Activated gamma-delta T cell (primary cell): ENCODE measurements around the gene SKA3.
"Not testable (repeated sequence)": the region's sequence is repeated elsewhere in the genome, so short reads cannot be mapped to it uniquely, and the experiment has no call there.

Experiments
- DNase-seq: peaks from one replicate; lab custom pipeline; 2025; lab: John Stamatoyannopoulos, UW

SKA3 gene

DNA sequence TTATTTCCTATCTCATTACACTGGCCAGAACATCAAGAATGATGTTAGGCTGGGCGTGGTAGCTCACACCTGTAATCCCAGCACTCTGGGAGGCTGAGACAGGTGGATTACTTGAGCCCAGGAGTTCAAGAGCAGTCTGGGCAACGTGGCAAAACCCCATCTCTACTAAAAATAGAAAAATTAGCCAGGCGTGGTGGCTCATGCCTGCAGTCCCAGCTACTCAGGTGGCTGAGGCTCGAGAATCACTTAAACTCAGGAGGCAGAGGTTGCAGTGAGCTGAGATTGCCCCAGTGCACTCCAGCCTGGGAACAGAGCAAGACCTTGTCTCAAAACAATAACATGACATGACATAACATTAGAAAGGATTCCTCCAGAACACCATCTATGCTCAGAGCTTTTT lies 10.7 kb downstream of the SKA3 start:
- DNase-seq: not testable (repeated sequence)

DNA sequence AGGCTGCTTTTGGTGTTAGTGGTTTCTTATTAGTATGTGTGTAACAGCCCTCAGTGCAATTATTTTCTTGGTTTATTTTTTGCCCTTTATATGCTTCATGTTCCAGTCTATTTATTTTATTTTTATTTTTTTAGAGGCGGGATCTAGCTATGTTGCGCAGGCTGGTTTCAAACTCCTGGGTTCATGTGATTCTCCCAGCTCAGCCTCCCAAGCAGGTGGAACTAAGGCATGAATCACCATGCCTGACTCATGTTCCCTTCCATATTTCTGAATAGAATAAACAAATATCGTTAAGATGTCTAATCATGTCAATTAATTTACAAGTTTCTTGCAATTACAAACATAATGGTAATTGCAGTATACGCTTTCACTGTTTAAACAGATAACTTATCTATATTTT lies 11.7 kb downstream of the SKA3 start:
- DNase-seq: no peak

DNA sequence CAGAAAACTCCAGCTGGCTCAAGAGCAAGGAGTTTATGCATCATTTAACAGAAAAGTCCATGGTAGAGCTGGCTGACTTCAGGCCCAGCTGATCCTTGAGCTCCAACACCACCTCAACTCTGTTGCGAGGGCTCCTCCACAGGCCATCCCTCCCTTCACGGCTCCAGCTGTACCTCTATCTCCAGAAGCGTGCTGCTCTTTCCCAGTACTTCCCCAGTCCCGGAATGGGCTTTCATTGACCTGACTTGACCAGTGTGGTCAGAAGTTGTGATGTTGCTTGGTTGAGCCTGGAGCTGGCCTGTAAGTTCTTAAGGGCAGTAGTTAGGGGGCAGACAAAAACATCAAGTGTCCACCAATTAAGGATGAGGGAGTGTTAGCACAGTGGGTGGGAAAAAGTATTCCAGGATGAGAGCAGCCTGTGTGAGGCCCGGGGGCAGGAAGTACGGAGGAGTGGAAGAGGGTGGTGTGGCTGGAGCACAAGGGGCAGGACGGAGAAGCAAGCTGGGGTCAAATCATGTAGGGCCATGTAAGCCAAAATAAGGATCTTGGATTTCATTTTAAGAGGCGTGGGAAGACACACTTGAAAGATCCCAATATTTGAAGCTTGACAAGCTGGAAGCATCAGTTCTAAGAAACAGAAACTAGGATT lies 24.0 kb downstream of the SKA3 start:
- no peak for DNase-seq

DNA sequence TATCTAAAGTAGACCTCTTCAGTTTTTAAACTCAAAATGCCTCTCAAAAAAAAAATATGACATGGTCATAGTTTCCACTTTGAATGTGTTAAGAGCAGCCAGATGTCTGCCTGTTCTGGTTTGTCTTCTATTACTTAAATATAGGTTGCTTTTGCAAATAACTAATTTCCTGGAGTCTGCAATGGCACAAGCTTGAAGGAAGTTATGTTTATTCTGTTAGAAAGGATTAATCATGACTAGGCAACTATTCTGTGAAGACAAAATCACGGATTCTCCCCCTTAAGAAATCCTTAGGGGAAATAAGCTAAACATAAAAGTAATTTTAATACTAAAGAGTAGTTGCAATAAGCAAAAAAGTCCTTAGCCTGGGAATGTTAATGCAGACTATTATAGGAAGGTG lies 26.3 kb downstream of the SKA3 start:
- DNase-seq: no peak

DNA sequence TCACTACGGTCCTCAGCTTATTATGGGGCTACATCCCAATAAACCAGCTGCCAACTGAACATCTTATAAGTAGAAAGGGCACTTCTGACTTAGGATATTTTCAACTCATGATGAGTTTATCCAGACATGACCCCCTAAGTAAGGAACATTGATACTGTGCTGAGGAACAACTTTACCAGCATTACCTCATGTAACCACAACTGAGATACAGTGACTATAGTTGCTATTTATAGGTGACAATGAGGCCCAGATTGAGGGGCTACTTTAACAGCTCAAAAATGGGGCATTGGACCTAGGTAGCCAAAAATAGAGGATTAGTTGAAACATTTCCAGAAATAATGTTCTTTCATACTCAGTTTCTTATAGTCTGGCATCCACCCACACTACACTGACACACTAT lies 26.8 kb downstream of the SKA3 start:
- DNase-seq: no peak

DNA sequence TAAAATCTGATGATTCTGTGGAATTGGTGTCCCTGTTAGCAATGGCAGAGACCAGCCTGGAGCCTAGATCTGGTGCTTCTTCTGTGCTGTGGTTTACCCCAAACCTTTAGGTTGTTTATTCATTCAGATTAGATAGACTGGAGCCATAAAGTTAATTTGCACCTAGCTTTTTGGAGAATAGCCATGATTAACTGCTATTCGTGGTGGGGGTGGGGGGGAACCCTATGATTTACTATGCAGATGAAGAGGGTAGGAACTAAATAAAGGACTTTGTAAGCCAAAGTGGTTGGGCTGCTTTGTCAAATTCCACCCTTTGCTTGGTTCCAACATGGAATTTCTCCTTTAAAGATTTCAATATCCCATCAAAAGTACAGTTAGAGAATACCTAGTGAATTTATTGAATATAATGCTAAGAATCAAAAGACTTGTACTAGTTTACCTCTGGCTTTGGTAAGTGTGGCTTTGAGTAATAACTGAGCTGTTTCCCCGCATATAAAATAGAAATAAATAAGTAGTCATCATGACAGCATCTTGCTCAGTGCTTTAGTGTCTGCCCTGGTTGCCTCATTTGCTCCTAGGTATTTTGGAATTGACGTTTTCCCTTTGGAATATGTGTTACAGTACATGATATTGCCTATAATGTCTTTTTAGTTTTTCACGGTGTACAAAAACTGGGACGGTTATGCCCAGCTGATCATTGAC lies 27.6 kb downstream of the SKA3 start:
- DNase-seq: no peak

DNA sequence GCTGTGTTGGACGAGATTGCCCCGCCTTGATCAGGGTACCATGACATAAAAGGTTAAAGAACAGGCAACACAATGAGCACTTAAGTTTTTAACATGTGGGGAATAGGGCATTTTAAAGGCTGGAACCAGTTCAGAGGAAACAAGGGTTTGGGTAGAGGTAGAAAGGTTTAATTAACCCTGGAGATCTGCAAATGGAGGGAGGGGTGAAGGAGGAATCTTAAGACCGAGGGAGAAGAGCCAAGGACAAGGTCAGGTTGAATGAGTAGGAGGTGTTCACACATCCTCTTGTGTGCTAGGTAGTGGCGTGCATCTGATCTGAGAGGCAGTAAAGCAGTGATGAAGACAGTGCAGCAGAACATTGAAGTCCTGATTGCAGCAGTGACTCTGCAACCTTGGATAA lies 28.5 kb downstream of the SKA3 start:
- no peak for DNase-seq

DNA sequence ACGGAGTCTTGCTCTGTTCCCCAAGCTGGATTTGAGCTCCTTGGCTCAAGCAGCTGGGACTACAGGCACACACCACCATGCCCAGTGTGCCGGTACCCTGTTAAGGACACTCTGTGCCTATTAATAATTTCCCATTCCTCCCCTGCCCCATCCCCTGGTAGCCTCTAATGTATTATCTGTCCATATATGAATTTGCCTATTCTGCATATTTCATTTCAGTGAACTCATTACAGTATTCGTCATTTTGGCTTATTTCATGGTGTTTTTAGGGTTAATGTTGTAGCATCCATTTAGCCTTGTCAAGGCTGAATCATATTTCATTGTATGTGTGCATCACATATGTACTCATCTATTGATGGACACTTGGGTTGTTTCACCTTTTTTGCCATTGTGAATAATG lies 33.6 kb downstream of the SKA3 start:
- no peak for DNase-seq

DNA sequence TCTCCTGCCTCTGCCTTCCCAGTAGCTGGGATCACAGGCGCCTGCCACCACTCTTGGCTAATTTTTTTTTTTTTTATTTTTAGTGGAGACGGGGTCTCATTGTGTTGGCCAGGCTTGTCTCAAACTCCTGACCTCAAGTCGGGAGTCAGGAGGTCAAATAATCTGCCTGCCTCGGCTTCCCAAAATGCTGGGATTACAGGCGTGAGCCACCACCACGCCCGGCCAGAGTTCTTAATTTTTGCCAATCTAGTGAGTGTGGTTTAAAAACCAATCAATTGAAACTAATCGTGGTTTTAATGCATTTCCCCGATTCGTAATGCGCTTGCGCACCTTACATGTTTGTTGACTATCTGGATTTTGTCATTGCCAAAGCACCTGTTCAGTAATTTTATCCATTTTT lies 37.0 kb downstream of the SKA3 start:
- no peak for DNase-seq

DNA sequence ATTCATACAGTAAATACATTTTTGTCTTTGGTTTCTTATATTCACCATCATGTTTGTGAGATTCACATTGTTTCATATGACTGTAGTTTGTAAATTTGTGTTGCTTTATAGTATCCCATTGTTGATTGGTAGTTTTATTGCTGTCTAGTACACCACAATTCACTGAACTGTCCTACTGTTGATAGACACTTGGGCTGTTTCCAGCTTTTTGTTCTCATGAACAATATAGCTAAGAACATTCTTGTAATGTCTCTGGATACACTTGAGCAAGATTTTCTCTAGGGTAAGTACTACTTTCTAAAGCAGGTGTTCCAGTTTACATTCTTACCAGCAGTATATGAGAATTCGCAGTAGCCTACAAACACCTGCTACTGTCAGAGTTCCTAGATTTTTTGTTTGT lies 37.8 kb downstream of the SKA3 start:
- DNase-seq: no peak

DNA sequence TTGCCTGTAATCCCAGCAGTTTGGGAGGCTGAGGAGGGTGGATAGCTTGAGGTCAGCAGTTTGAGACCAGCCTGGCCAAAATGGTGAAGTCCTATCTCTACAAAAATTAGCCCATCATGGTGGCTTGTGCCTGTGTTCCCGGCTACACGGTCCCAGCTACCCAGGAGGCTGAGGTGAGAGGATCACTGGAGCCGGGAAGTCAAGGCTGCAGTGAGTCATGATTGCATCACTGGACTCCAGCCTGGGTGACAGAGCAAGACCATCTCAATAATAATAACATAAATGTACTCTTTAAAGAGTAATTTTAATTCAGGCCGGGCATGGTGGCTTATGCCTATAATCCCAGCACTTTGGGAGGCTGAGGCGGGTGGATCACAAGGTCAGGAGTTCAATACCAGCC lies 38.7 kb downstream of the SKA3 start:
- no peak for DNase-seq

DNA sequence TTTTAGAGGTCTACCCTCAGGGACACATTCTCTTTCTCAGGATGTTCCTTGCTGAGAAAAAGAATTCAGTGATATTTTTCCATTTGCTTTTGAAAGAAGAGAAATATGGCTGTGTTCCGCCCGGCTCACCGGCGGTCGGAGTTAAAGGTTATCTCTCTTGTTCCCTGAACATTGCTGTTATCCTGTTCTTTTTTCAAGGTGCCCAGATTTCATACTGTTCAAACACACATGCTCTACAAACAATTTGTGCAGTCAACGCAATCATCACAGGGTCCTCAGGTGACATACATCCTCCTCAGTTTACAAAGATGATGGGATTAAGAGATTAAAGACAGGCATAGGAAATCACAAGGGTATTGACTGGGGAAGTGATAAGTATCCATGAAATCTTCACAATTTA lies 40.5 kb downstream of the SKA3 start:
- DNase-seq: not testable (repeated sequence)

DNA sequence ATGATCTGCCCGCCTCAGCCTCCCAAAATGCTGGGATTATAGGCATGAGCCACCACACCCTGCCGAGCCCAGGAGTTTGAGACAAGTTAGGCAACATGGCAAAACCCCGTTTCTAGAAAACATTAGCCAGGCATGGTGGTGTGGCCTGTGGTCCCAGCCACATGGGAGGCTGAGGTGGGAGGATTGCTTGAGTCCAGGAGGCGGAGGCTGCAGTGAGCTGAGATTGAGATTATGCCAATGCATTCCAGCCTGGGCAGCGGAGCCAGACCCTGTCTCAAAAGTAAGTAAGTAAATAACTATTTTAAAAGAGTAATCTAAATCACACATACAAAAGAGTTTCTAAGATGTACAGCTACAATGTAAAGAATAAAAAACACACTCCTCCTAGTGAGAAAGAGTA lies 41.9 kb downstream of the SKA3 start:
- no peak for DNase-seq

DNA sequence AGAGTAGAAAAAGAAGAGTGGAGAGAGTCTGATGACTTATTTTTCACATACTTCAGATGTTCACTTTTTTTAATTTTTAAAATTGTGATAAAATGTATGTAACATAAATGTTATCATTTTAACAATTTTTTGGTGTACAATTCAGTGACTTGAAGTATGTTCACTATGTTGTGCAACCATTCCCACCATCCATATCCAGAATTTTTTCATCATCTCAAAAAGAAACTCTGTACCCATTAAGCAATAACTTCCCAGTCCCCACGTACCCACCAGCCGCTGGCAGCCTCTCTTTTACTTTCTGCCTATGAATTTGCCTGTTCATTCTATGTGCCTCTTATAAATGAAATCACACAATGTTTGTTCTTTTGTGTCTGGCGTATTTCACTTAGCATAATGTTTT lies 43.3 kb downstream of the SKA3 start:
- DNase-seq: no peak

DNA sequence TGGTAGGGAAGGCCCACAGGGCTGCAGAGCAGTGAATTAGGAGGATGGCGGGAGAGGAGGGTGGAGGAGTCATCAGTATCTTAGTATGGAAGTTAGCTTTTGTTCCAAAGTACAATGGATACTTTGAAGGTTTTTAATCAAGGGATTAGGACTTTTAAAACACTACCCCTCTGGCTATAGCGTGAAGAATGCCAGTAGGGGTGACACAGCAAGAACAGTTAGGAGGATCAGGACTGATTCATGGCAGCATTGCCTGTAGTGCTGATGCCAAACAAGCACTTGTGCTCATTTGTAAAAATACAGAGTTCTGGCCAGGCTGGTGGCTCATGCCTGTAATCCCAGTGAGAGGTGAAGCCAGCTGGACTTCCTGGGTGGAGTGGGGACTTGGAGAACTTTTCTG lies 46.2 kb downstream of the SKA3 start:
- DNase-seq: no peak

DNA sequence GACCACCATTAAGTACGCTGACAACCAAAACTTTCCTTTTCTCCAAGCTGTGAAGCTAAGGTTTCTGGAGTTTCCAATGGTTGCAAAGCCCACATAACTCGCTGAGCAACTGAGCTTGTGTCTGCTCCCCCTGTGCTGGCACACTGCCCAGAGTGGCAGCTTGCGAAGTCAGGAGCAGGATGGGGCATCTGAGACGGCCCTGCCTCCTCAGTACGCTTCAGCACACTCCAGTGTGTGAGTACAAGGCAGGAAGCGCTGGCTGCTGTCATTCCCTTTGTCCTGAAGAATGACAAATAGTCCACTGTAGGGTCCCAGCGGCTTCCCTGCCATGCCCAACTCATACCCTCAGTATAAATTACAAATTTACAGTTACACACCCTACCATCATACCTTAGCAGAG lies 51.5 kb downstream of the SKA3 start:
- DNase-seq: no peak

DNA sequence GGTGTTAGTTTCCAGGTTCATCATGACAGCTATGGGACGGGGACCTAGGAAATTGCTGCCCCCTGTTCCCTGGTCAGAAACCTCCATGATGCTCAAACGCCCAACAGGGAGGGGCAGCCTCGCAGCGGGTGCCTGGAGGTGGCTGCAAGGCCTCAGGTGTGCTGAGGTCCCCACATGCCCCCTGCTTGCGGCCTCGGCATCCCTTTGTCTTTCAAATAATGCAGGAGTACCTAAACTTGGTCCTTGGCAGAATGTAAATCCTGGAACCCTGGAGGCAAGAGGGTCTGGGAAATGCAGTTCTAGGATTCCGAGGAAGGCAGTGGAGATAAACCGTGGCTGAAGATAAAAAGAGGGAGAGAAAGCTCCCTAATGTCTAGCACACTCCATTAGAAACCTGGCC lies 52.4 kb downstream of the SKA3 start:
- no peak for DNase-seq

DNA sequence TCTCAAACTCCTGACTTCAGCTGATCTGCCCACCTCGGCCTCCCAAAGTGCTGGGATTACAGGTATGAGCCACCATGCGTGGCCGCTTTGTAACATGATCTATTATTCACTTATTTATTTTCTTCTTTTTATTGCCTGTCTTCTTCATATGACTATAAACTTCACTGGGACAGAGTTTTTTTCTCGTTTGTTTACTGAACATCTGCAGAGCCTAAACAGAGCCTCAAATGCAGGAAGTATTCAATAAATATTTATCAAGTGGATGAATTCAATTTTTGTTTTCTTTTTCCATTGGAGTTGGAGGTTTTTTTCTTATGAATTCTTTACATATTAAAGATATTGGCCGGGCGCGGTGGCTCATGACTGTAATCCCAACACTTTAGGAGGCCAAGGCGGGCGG lies 54.7 kb downstream of the SKA3 start:
- no peak for DNase-seq

DNA sequence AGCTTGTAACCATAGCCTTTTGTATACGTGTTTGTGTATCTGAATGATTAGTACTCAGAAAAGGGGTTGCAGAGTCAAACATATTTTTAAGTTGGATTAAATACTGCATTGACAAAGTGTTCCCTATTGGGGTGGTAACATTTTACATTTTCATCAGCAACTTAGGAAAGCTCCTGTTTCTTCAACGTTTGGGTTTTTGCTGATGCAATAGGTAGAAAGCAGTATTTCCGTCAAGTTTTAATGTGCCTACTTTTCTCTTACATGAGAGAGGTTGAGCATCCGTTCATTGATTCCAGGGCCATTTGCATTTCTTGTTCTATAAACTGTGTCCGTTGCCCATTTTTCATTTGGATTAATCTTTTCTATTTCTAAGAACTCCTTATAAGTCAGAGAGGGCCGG lies 56.2 kb downstream of the SKA3 start:
- no peak for DNase-seq

DNA sequence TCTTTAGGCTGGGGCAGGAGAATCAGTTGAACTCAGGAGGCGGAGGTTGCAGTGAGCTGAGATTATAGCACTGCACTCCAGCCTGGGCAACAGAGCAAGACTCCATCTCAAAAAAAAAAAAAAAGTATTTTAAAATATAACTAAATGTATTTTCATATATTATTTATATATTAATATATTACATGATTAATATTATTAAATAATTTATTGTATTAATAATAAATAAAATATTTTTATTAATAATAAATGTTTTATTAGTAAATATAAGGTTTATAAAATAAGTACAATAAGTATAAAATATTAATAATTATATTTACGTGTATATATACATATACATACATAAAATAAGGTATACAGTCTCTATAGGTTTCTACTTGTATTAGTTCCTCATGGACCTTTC lies 56.8 kb downstream of the SKA3 start:
- DNase-seq: no peak

DNA sequence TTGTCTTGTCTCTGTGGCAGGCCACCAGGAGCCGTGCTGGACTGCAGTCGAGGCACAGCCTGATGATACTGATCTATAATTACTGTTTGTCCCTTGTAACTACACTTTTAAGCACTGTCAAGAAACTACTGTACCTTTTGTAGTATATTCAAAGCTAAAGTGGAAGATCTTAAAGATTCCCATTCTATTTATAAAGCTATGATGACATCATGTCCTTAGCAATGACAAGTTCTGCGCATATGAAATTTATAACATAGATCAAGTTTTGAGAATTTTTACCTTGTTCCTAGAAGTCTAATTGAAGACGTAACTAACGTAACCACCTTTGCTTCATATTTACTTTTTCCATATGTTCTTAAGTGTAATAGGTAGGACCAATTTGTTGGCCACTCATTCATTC lies 58.2 kb downstream of the SKA3 start:
- DNase-seq: no peak

DNA sequence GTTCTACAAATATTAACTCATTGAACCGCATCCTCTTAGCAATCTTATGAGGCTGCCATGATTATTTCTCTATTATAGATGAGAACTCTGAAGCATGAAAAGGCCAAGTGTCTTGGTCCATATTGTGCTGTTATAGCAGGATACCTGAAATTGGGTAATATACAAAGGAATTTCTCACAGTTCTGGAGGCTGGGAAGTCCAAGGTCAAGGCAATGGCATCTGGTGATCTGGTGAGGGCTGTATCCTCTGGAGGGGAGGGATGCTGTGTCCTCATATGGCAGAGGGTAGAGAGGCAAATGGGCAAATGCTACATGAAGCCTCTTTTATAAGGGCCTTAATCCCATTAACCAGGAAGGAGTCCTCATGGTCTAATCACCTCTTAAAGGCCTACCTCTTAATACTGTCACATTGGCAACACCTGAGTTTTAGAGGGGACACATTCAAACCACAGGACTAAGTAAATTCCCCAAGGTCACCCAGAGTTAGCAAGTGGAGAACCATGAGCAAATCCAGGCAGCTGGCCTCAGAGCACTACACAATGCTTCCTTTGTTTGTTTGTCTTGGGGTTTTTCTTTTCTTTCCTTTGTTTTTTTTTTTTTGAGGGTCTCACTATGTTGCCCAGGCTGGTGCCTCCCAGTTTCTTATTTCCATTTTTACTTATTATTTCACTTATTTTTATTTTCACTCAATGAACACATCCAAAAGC lies 59.1 kb downstream of the SKA3 start:
- no peak for DNase-seq

DNA sequence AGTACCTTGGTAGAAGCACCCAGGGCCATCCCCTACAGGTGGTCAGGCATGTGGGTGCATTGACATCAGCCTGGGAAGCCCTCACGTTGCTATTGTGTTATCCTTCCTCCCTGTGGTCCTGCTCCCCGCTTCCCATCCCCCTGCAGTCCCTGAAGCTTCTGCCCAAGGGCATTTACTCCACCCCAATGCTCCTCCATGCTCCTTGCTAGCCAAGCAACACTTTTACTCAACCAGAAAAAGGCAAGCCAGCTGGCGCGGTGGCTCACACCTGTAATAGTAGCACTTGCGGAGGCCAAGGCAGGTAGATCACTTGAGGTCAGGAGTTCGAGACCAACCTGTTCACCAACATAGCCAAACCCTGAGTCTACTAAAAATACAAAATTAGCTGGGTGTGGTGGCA lies 60.2 kb downstream of the SKA3 start:
- DNase-seq: no peak

DNA sequence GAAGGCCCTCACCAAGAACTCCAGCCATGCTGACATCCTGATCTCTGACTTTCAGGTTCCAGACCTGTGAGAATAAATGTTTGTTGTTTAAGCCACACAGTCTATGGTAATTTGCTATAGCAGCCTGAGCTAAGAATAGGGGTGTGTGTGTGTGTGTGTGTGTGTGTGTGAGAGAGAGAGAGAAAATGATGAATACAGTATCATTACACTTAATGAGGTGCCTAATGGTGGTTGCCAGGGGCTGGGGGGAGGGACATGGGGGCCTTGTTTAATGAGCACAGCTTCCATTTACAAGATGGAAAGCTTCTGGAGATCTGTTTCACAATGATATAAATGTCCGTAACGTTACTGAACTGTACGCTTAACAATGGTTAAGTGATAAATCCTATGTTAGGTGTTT lies 61.1 kb downstream of the SKA3 start:
- no peak for DNase-seq
